ENCODE measurements around the gene ECHS1. TPM values are rescaled to one million over a fixed set of nuclear protein-coding genes. Genes with fewer than 3 reads are reported as not detected.
"Not testable (repeated sequence)": the region's sequence is repeated elsewhere in the genome, so short reads cannot be mapped to it uniquely, and the experiment has no call there.

Gene ECHS1
- total RNA-seq, 1 donor from 2014 or later: 103 TPM

- no peak for DNase-seq (ENCODE audit: low read depth, low spot score)
- no peak overlapping the region for H3K27ac Mint-ChIP-seq (ENCODE audit: unreplicated experiment)
- H3K27me3 Mint-ChIP-seq (ENCODE audit: low read depth): peaks cover 72% of the 10 kb centered on the region
- no peaks in the 10 kb centered on the region for H3K36me3 Mint-ChIP-seq (ENCODE audit: low read depth)
- peaks cover 11% of the 10 kb centered on the region for H3K4me1 Mint-ChIP-seq
- H3K9me3 Mint-ChIP-seq: no peaks in the 10 kb centered on the region
- TF ChIP-seq CTCF (conservative IDR thresholded peaks at IDR 0.05): no peak
- H3K4me3 Mint-ChIP-seq: peak overlapping the region; percentile 31
Measured at GRCh38 chr10:133326745-133327650, 46.2 kb downstream of the ECHS1 start.

GRCh38 chr10:133326223-133326551 lies 47.0 kb downstream of the ECHS1 start:
- Mint-ChIP-seq H3K27me3 (ENCODE audit: low read depth) (peaks cover 64% of the 10 kb centered on the region), H3K27ac (ENCODE audit: unreplicated experiment) (no peak overlapping the region)
- DNase-seq (ENCODE audit: low read depth, low spot score): no peak

GRCh38 chr10:133325440-133326222 lies 47.5 kb downstream of the ECHS1 start:
- H3K27me3 Mint-ChIP-seq (ENCODE audit: low read depth): peaks cover 59% of the 10 kb centered on the region
- no peak for TF ChIP-seq CTCF (conservative IDR thresholded peaks at IDR 0.05)
- peak overlapping the region; percentile 31 for H3K4me3 Mint-ChIP-seq
- no peaks in the 10 kb centered on the region for H3K36me3 Mint-ChIP-seq (ENCODE audit: low read depth)
- no peak overlapping the region for H3K27ac Mint-ChIP-seq (ENCODE audit: unreplicated experiment)
- DNase-seq (ENCODE audit: low read depth, low spot score): no peak
- H3K4me1 Mint-ChIP-seq: peaks cover 11% of the 10 kb centered on the region
- no peaks in the 10 kb centered on the region for H3K9me3 Mint-ChIP-seq

More at GRCh38 chr10:133326223-133326551, 47.0 kb downstream of the ECHS1 start:
- TF ChIP-seq CTCF (conservative IDR thresholded peaks at IDR 0.05): no peak
- Mint-ChIP-seq H3K36me3 (ENCODE audit: low read depth) (no peaks in the 10 kb centered on the region), H3K4me3 (peak overlapping the region; percentile 31), H3K9me3 (no peaks in the 10 kb centered on the region), H3K4me1 (peaks cover 11% of the 10 kb centered on the region)

- no peak for TF ChIP-seq CTCF (conservative IDR thresholded peaks at IDR 0.05)
- H3K27me3 Mint-ChIP-seq (ENCODE audit: low read depth): peaks cover 60% of the 10 kb centered on the region
- DNase-seq (ENCODE audit: low read depth, low spot score): no peak
- H3K27ac Mint-ChIP-seq (ENCODE audit: unreplicated experiment): no peak overlapping the region
- no peak overlapping the region for H3K4me3 Mint-ChIP-seq
- peaks cover 4% of the 10 kb centered on the region for H3K9me3 Mint-ChIP-seq
- no peaks in the 10 kb centered on the region for H3K36me3 Mint-ChIP-seq (ENCODE audit: low read depth)
- peaks cover 10% of the 10 kb centered on the region for H3K4me1 Mint-ChIP-seq
Measured at GRCh38 chr10:133324857-133325260, 48.3 kb downstream of the ECHS1 start.

- H3K27me3 Mint-ChIP-seq (ENCODE audit: low read depth): peaks cover 58% of the 10 kb centered on the region
- peaks cover 7% of the 10 kb centered on the region for H3K4me1 Mint-ChIP-seq
- H3K4me3 Mint-ChIP-seq: no peak overlapping the region
Measured at GRCh38 chr10:133324198-133324792, 48.9 kb downstream of the ECHS1 start.

GRCh38 chr10:133322064-133322709 lies 51.0 kb downstream of the ECHS1 start:
- H3K4me3 Mint-ChIP-seq; H3K27ac Mint-ChIP-seq (ENCODE audit: unreplicated experiment): not testable (repeated sequence)
- H3K4me1 Mint-ChIP-seq: peaks cover 10% of the 10 kb centered on the region

More at GRCh38 chr10:133324198-133324792, 48.9 kb downstream of the ECHS1 start:
- no peak for TF ChIP-seq CTCF (conservative IDR thresholded peaks at IDR 0.05)
- Mint-ChIP-seq H3K27ac (ENCODE audit: unreplicated experiment) (no peak overlapping the region), H3K9me3 (peaks cover 4% of the 10 kb centered on the region), H3K36me3 (ENCODE audit: low read depth) (no peaks in the 10 kb centered on the region)
- peak; percentile 55 for DNase-seq (ENCODE audit: low read depth, low spot score)

GRCh38 chr10:133320852-133321422 lies 52.2 kb downstream of the ECHS1 start:
- H3K27ac Mint-ChIP-seq (ENCODE audit: unreplicated experiment); H3K9me3 Mint-ChIP-seq; H3K4me1 Mint-ChIP-seq; DNase-seq (ENCODE audit: low read depth, low spot score); H3K36me3 Mint-ChIP-seq (ENCODE audit: low read depth); H3K4me3 Mint-ChIP-seq: not testable (repeated sequence)
- peaks cover 29% of the 10 kb centered on the region for H3K27me3 Mint-ChIP-seq (ENCODE audit: low read depth)

More at GRCh38 chr10:133322064-133322709, 51.0 kb downstream of the ECHS1 start:
- not testable (repeated sequence) for DNase-seq (ENCODE audit: low read depth, low spot score); H3K9me3 Mint-ChIP-seq; H3K36me3 Mint-ChIP-seq (ENCODE audit: low read depth)
- peaks cover 41% of the 10 kb centered on the region for H3K27me3 Mint-ChIP-seq (ENCODE audit: low read depth)

All from neural crest cell (in vitro differentiated cells).